Medulla oblongata (tissue), 1 donor: ENCODE measurements around the gene SH3GL3.

ENCODE experiments used
- DNase-seq: peaks from one replicate; pipeline ENCODE4 v3.0.0-alpha.2; 2015; ENCODE audit errors: extremely low spot score

Gene SH3GL3

GRCh38 chr15:83446904-83447709, at the start of gene SH3GL3:
Gene SH3GL3, plus strand, starts transcription at chr15:83447341. Its CDS starts 193 bp downstream, at chr15:83447534.
- DNase-seq, result peak; percentile 89

- DNase-seq, result no peak
Observed at GRCh38 chr15:83398626-83399025, 48.5 kb upstream of the SH3GL3 start.

GRCh38 chr15:83404121-83404520, 43.0 kb upstream of the SH3GL3 start:
- peak; percentile 37 for DNase-seq

- DNase-seq, result no peak
Observed at GRCh38 chr15:83410532-83410931, 36.6 kb upstream of the SH3GL3 start.

GRCh38 chr15:83413054-83413719, 34.0 kb upstream of the SH3GL3 start:
- DNase-seq, result no peak

- no peak for DNase-seq
Observed at GRCh38 chr15:83422081-83422480, 25.1 kb upstream of the SH3GL3 start.

- DNase-seq, result no peak
Observed at GRCh38 chr15:83422541-83422940, 24.6 kb upstream of the SH3GL3 start.

- no peak for DNase-seq
Observed at GRCh38 chr15:83424101-83424500, 23.0 kb upstream of the SH3GL3 start.

GRCh38 chr15:83430441-83430840, 16.7 kb upstream of the SH3GL3 start:
- DNase-seq, result no peak

GRCh38 chr15:83431521-83431920, 15.6 kb upstream of the SH3GL3 start:
- no peak for DNase-seq

- no peak for DNase-seq
Observed at GRCh38 chr15:83435202-83435601, 11.9 kb upstream of the SH3GL3 start.

GRCh38 chr15:83435782-83436181, 11.4 kb upstream of the SH3GL3 start:
- no peak for DNase-seq

GRCh38 chr15:83436513-83437158, 10.5 kb upstream of the SH3GL3 start:
- DNase-seq, result peak; percentile 73

- DNase-seq, result no peak
Observed at GRCh38 chr15:83443076-83443847, 3.9 kb upstream of the SH3GL3 start.

- DNase-seq, result peak; percentile 49
Observed at GRCh38 chr15:83444936-83445335, 2.2 kb upstream of the SH3GL3 start.

- peak; percentile 37 for DNase-seq
Observed at GRCh38 chr15:83445643-83446042, 1.5 kb upstream of the SH3GL3 start.

GRCh38 chr15:83446417-83446816, 724 bp upstream of the SH3GL3 start:
- DNase-seq, result no peak

- peak; percentile 56 for DNase-seq
Observed at GRCh38 chr15:83449250-83449671, 2.1 kb downstream of the SH3GL3 start.

GRCh38 chr15:83449937-83450506, 2.9 kb downstream of the SH3GL3 start:
- no peak for DNase-seq

- no peak for DNase-seq
Observed at GRCh38 chr15:83457149-83457548, 10.0 kb downstream of the SH3GL3 start.

- DNase-seq, result no peak
Observed at GRCh38 chr15:83458381-83458780, 11.2 kb downstream of the SH3GL3 start.

- no peak for DNase-seq
Observed at GRCh38 chr15:83462026-83462425, 14.9 kb downstream of the SH3GL3 start.
